Stimulated activated CD4-positive, alpha-beta T cell treated with anti-CD3 and anti-CD28 coated beads, Interleukin-1b, Interleukin-23, amount 100 ng/mL, for 1 hour (primary cell): ENCODE measurements around the gene ADCY3.

Source experiments
- DNase-seq, 2 donors: peaks; one replicate each; pipeline ENCODE4 v3.0.0-alpha.2; 2020; ENCODE audit warnings: low read depth in 2 of 2

The ADCY3 gene

DNA sequence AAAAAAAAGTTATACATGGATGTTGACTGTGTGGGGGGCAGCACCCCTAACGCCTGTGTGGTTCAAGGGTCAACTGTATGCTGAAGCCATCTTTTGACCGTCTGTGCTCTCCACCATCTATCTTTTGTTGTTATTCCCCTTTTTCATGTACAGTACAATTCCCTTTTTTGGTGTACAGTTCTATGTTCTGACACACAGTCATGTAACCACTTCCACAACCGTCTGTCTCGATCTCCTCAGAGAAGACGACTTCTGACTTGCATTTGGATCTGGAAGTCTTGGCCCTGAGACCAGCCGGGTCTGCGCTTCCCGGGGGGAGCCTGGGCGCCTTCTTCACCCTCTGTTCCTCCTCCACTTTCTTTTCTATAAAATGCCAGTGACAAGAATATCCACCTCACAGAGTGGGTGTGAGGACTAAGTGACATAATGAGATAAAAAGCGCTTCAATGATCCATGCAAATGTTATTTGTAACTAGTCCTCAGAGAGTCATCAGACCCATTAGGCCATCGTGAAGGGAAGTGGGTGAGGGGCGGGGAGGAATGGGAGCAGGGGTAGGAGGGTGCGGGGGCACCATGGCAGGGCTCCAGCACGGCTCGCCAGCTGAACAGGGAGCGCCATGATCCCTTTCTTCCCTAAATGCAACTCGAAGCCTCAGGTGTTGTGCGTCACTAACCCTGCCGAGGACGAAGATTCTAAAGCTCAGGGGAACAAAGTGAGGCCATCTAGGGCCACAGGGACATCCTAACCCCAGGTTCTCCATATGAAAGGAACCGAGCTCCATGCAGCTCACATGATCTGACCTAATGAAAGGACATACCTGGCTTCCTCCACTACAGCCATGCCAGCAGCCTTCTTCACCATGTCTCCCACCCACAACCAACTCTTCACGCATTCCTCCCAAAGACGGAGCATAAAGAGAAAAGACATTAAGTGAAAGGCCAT, 16.6 kb downstream of the ADCY3 start:
- DNase-seq: no peak

DNA sequence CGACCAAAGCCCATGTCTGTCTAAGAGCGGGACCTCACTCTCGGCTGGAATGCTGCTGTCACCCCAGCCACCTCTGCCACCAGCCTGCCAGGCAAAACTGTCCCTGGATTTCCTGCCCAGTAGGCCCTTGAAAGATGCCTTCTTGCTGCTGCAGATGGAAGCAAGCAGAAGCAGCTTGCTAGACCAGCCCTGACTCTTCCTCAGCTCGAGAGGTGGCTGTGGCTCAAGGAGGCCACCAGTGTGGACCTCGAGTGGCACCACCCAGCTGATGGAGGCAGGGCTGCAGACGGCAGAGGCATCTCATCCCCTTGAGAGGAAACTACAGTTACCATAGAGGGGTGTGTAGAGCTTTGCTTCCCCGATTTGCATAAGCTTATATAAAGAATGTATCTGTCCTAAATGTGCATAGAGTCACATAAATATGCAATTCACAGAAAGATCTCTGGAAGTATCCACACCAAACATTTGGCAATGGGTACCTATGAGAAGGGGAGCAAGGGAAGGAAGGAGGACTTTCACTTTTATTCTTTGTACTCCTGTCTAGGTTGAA, 20.6 kb downstream of the ADCY3 start:
- no peak for DNase-seq

DNA sequence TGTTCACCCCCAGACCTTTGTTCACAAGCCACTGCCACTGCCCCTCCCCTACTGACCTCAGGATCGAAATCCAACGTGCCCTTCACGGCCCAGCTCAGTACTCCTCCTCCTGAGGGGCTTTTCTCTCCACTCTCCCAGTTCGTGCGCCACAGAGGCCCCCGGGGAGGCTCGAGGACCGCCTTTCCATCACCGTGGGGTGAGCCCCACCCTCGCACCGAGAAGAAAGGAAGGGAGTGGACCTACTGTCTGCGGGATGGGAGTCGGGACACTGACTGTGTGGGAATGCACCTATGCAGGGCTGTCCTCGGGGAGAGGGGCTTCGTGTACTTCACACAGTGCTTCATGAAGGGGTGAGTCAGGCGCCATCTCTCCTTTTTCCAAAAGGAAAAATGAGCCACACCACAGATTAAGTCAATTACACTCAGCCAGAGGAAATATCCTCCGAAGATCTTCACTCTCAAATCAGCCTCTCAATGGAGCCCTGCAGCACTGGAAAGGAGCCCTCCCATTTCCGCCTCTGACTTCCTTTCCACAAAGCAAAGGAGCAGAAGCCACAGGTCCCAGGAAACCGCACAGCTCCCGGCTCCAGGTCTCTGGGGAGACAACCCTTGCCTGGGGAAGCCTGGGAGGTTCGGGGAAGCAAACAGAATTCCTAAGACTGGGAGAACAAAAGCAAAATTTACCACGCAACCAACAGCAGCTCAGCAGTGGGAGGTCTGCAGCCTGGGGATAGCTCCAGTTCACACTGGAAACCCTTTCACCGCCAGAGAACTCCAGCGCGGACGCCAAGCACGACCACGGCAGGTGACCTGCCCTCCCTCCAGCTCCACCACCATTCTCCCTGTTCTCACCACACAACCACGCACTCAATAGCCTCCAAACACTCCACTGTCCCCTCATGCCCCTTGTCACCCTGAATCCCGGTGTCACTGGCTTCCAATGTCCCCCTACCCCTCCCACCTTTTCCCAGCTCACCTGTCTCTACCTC, 21.6 kb downstream of the ADCY3 start:
- no peak for DNase-seq

DNA sequence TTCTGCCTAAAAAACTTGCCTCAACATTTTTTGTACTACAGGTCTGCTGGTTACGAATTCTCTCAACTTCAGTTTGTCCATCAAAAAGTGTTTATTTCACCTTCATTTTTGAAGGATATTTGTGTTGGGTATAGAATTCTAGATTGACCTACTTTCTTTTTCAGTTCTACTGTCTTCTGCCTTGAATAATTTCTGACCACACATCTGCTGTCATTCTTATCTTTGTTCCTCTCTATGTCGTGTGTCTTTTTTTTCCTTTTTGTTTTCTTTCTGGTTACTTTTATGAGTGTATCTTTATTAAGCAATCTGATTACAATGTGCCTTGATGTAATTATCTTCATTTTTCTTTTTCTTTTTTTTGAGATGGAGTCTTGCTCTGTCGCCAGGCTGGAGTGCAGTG, 25.3 kb downstream of the ADCY3 start:
- DNase-seq: no peak

DNA sequence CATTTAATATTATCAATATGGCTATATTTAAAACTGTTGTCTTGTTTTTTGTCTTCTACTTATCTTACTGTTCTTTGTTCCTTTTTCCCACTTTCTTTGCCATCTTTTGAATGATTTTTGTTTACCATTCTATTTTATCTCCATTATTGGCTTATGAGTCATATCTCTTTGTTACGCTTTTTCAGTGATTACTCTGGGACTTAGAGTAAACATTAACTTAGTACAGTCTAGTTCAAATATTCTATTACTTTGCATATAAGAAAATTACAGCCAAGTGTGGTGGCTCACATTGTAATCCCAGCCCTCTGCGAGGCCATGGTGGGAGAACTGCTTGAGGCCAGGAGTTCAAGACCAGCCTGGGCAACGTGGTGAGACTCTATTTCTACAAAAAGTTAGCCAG, 26.1 kb downstream of the ADCY3 start:
- DNase-seq: no peak

DNA sequence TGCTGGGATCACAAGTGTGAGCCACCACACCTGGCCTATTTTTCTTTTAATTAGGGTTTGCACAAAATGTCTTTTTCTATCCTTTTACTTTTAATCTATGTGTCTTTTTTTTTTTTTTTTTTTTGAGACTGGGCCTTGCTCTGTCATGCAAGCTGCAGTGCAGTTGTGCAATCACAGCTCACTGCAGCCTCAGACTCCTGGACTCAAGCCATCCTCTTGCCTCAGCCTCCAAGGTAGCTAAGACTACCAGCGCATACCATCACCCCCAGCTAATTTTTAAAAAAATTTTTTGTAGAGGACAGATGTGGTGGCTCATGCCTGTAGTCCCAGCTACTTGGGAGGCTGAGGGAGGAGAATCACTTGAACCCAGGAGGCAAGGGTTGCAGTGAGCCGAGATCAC, 27.1 kb downstream of the ADCY3 start:
- no peak for DNase-seq

DNA sequence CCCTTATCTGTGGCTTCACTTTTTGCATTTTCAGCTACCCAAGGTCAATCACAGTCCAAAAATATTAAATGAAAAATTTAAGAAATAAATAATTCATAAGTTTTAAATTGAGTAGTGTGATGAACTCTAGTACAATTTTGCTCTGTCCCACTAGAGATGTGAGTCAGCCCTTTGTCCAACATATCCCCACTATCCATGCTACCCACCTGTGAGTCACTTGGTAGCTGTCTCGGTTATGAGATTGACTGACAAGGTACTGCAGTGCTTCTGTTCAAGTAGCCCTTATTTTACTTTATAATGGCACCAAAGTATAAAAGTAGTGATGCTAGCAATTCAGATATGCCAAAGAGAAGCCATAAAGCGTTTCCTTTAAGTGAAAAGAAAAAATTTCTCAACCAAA, 28.8 kb downstream of the ADCY3 start:
- DNase-seq: no peak

DNA sequence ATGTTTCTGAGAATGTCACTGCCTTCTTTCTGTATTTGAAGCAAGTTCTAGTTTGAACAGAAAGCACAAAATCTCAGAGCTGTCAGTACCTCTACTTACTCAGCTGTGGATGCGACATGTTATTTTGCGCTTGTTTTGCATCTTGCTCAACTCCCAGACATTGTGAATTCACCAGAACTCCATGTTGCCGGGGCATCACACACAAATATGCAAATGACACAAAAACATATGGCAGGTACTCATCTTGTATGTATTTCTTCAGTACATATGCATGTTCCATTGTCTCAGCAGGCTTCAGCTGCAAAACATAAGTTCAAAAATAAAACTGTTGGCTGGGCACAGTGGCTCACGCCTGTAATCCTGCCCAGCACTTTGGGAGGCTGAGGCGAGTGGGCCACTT, 30.8 kb downstream of the ADCY3 start:
- no peak for DNase-seq

DNA sequence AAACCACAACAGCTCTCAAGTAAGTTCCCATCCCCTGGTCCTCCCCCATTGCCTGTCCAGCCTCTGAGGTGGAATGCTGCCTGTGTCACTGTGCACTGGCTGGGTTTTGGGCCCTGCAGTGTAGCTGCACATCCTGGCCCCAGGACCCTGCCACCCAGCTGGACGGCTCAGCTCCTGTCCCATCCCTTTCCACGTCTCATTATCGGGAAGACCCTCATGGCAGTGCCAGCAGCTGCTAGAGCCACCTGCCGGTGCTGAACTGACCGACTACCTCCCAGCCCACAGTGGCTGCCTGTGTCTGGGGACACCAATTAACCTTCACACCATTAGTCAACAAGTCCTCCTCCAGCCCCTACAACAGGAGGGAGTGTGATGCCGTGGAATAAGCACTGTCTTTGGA, 31.9 kb downstream of the ADCY3 start:
- DNase-seq: no peak

DNA sequence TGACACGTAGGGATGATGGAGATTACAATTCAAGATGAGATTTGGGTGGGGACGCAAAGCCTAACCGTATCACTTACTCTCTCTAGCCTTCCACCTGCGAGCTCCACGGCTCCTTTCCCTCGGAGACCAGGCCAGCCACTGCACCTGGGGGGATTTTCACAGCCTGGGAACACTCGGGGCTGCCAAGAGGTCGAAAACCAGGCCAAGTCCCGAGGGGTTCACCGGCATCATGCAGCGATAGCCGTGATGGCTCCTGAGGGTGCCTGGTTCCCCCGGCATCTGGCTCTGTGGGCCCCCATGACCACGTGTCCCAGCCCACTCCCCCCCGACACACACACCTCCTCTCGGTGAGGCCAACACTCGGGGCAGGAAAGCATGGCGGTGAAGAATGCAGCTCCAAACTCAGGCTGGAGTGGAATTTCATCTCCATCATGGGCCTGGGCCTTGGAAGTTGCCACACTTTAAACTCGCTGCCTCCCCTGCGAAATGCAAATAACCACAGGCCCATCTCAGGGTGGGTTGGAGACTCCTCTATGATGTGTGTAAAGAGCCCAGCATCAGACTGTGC, 32.6 kb downstream of the ADCY3 start:
- no peak for DNase-seq

DNA sequence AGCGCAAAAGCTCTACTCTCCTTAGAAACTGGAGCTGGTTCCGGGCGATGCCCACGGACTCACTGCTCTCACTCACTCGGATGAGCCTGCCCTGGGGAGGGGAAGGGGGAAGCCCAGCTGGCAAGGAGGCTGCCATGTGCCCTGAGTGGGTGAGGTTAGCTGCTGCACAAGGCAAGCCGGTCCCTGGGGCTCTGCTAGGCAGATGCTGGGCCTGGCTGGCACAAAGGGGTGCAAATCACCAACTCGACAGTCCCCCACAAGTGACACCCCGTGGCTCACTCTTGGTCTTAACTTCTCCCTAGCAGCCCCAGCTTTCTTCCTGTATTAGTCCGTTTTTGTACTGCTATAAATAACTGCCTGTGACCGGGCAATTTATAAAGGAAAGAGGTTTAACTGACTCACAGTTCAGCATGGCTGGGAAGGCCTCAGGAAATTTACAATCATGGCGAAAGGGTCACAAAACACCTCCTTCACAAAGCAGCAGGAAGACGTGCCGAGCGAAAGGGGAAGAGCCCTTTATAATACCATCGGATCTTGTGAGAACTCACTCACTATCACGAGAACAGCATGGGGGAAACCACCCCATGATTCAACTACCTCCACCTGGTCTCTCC, 33.2 kb downstream of the ADCY3 start:
- DNase-seq: no peak

DNA sequence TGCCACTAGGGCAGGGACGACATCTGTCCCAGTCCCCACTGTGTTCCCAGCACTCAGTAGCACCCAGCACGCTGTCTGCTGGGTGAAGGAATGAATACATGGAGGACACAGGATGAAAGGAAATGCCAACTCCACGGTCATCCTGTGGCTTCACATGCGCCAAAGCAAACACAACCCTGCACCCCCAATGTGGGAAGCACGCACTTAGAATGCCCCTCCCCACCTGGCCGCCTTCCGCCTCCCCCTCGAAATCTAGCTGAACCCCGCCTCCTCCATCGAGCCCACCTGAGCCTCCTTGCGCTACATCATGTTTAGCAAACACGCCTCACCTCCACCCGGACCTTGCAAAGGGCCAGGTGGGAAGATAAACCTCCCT, 33.9 kb downstream of the ADCY3 start:
- DNase-seq: no peak

DNA sequence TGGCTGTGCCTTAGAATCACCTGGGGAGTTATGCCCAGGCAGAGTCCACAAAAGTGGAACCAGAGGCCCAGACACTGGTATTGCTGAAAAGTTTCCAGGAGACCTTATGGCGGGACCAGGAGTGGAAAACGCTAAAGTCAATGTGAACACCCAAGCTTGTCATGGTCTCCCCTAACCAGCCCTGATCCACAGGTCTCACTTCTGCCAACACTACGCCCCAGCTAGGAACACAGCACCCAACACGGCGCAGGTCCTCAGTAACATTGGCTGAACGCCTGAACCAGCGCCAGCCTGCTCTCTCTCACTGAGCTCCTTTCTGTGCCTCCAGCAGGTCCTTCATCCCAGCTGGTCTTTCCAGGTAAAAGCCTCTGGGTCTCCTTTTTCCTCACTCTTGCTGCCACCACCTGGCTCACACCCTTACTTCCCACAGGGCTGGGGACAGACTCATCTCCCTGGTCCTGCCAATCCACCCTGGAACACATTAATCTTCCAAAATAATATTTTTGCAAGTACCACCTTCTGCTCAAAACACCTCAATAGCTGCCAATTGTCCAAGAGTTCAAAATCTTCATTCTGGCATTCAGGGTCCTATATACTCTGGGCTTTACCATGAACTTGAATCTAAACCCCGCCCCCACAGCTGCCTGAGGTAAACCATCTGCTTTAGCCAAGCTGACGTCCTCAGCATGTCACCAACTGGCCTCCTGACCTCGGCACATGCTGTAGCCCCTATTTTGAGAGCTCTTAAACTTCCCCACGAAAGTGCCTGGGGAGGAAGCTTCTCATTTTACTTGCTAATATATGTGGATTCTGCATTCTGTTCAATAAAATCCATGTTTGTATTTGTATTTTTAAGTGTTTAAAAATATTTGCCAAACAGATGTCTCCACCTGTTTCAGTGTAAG, 34.6 kb downstream of the ADCY3 start:
- no peak for DNase-seq

DNA sequence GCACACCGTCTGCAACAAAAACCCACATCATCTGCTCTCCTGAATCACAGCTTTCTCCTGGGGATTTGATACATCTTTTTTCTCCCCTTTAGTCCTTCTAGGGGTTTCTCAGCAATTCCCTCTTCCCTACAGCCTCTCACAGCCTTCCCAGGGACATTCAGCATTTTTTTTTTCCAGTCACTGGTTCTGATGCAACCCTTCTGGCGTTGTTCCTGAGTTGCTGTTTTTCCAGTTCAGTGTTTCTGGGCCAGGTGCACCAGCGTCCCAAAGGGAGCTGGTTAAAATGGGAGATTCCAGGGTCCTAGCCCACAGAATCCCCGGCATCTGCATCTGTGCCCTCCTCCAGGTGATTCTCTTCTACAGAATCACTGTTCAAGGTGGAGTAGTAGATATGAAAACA, 36.1 kb downstream of the ADCY3 start:
- DNase-seq: no peak

DNA sequence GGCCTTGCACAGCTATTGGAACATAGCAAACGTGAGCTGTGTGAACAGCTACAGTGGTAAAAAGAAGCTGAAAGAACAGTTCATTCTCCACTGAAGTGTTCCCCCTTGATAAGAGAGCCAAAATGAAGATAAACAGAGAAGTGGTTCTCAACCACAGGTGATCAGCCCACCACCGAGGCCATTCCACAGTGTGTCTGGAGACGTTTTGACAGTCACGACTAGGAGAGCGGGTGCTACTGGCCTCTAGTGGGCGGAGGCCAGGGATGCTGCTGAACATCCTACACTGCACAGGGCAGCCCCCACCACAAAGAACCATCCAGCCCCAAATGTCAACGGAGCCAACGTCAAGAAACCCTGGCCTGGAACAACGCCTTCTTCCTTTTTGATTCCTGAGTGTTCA, 38.4 kb downstream of the ADCY3 start:
- DNase-seq: no peak

DNA sequence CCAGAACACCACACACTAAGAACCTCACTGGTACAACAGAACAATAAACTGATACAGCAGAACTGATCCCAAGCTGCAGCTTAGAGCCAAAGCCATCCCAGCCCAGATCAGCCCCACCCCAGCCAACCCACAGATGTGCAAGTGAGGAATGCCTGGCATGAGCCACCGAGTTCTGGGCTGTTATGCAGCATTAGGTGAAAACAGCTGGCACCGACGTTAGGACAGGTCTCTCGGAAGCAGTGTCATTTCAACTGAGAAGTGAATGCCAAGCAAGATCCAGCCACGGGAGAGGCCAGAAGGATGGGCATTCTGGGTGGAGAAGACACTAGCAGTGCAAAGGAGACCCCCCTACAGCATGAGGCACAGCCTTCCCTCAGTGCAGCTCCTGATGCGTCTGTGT, 38.9 kb downstream of the ADCY3 start:
- DNase-seq: no peak

DNA sequence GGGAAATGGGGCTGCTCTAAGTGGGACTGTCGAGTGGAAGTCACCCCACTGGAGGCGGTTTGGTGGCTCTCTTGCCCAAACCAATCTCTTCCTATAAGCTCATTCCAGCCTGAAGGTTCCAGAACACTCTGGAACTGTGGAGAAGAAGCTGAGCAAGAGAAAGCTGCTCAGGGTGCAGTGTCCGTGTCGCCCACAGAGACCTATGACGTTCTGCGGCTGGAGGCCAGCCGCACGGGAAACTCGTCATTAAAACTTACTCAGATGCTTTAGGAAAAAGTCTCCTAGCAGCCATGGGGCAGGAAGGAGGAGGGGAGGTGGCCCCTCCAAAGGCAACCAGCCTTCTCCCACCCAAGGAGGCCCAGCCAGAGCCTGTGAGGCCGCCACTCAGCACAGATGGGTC, 41.7 kb downstream of the ADCY3 start:
- no peak for DNase-seq

DNA sequence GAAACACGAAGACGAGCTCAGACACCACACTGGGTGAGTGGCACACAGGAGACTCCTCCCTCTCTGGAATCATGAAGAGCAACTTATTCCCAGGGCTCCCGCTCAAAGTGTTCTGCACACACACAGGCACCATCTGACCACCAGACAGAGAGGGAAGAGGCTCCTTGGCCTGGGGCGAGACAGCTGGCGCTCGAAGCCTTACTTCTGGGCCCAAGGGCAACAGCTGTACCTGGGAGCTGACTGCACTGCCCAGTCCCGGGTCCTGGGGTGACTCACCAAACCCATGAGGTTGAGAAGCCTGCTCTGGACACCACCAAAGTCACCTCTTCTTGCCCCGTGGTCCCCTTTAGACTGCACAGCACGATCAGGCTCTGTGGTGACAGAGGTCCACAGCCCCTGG, 42.4 kb downstream of the ADCY3 start:
- no peak for DNase-seq

DNA sequence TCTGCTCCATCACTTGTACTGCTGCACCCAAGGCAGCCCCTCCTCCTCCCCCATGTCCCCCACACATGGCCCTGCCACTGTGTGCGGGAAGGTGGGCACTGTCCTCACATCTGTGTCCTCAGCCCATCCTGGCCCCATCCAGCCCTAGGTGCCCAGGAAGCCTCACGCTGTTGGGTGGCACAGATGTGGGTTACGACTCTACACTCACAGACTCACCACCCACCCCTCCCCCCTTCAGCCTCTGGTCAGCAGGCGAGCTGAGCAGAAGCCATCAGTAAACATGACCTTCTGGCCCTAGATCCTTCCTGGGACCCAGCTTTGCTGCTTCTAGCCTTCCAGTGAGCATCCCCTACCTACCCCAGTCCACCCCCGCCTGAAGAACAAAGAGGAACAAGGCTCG, 43.0 kb downstream of the ADCY3 start:
- no peak for DNase-seq

DNA sequence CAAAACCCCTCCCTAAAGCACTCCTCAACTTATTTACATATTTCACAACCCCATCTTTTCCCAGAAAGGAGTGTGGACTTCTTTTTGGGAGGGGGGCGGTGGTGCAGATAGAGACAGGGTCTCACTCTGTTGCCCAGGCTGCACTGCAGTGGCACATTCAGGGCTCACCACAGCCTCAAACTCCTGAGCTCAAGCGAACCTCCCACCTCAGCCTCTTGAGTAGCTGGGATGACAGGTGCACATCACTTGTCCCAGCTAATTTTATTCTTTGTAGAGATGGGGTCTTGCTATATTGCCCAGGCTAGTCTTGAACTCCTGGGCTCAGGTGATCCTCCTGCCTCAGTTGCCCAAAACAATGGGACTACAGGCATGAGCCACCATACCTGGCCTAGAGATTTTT, 44.1 kb downstream of the ADCY3 start:
- no peak for DNase-seq

DNA sequence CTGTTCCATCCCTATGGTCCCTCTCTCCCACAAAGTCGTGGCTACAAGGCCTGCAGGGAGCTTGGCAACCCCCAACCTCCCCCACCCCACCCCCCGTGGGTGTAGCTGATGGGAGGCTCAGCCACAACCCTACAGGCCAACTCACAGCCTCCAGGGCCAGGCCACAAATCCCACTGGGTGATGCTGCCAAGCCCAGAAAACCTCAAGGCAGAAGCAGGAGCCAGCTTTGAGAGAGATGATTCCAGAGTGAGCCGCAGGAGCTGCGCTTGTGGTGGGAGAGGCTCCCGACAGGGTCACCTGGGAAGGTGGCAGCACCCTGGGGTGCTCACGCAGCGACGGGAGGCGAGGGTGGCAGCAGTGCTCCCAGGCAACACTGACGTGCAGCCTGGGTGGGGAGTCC, 44.8 kb downstream of the ADCY3 start:
- no peak for DNase-seq
